ENCODE results near the gene KCNJ12.
"Not testable (repeated sequence)": the region's sequence is repeated elsewhere in the genome, so short reads cannot be mapped to it uniquely, and the experiment has no call there.

The KCNJ12 gene

DNA sequence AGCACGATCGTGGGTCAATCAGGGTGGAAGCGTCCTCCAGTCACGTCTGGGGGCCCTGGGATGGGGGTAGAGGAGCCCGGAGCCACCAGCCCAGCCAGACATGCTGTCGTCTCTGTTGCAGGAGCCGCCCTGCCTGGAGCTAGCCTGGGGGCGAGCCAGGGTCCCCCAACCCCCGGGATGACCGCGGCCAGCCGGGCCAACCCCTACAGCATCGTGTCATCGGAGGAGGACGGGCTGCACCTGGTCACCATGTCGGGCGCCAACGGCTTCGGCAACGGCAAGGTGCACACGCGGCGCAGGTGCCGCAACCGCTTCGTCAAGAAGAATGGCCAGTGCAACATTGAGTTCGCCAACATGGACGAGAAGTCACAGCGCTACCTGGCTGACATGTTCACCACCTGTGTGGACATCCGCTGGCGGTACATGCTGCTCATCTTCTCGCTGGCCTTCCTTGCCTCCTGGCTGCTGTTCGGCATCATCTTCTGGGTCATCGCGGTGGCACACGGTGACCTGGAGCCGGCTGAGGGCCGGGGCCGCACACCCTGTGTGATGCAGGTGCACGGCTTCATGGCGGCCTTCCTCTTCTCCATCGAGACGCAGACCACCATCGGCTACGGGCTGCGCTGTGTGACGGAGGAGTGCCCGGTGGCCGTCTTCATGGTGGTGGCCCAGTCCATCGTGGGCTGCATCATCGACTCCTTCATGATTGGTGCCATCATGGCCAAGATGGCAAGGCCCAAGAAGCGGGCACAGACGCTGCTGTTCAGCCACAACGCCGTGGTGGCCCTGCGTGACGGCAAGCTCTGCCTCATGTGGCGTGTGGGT is 39.2 kb downstream of the KCNJ12 start:
- not testable (repeated sequence) for H3K27me3 ChIP-seq (ENCODE audit: control insufficient read depth, insufficient read depth, low read length); DNase-seq (ENCODE audit: low read depth, low spot score); H3K4me1 ChIP-seq (ENCODE audit: control insufficient read depth, insufficient read depth, low read length); H3K36me3 ChIP-seq (ENCODE audit: control insufficient read depth, insufficient read depth, low read length); H3K9me3 ChIP-seq (ENCODE audit: control insufficient read depth, insufficient read depth, low read length); H3K27ac ChIP-seq (ENCODE audit: low read length); H3K4me3 ChIP-seq (ENCODE audit: low read length)
- no CpG with 5 or more reads among the region's 58 CpGs for WGBS (ENCODE audit: insufficient coverage, insufficient read length)

GRCh38 chr17:21416471-21416981 is 40.4 kb downstream of the KCNJ12 start:
- no CpG with 5 or more reads among the region's 30 CpGs for WGBS (ENCODE audit: insufficient coverage, insufficient read length)
- H3K4me1 ChIP-seq (ENCODE audit: control insufficient read depth, insufficient read depth, low read length); H3K27me3 ChIP-seq (ENCODE audit: control insufficient read depth, insufficient read depth, low read length); DNase-seq (ENCODE audit: low read depth, low spot score); H3K27ac ChIP-seq (ENCODE audit: low read length); H3K9me3 ChIP-seq (ENCODE audit: control insufficient read depth, insufficient read depth, low read length); H3K36me3 ChIP-seq (ENCODE audit: control insufficient read depth, insufficient read depth, low read length); H3K4me3 ChIP-seq (ENCODE audit: low read length): not testable (repeated sequence)

- H3K36me3 ChIP-seq (ENCODE audit: control insufficient read depth, insufficient read depth, low read length); H3K27ac ChIP-seq (ENCODE audit: low read length); DNase-seq (ENCODE audit: low read depth, low spot score); H3K9me3 ChIP-seq (ENCODE audit: control insufficient read depth, insufficient read depth, low read length); H3K27me3 ChIP-seq (ENCODE audit: control insufficient read depth, insufficient read depth, low read length); H3K4me3 ChIP-seq (ENCODE audit: low read length); H3K4me1 ChIP-seq (ENCODE audit: control insufficient read depth, insufficient read depth, low read length): not testable (repeated sequence)
- no CpG with 5 or more reads among the region's 10 CpGs for WGBS (ENCODE audit: insufficient coverage, insufficient read length)
These were observed 41.2 kb downstream of the KCNJ12 start for GRCh38 chr17:21417349-21417748.

GRCh38 chr17:21417921-21418320 is 41.8 kb downstream of the KCNJ12 start:
- Histone ChIP-seq H3K27me3 (ENCODE audit: control insufficient read depth, insufficient read depth, low read length) (no peaks in the 10 kb centered on the region), H3K36me3 (ENCODE audit: control insufficient read depth, insufficient read depth, low read length) (no peaks in the 10 kb centered on the region), H3K4me1 (ENCODE audit: control insufficient read depth, insufficient read depth, low read length) (no peaks in the 10 kb centered on the region; the same call in 1 of the 2 replicates), H3K27ac (ENCODE audit: low read length) (no peak overlapping the region), H3K9me3 (ENCODE audit: control insufficient read depth, insufficient read depth, low read length) (no peaks in the 10 kb centered on the region), H3K4me3 (ENCODE audit: low read length) (no peak overlapping the region)
- no CpG with 5 or more reads among the region's 9 CpGs for WGBS (ENCODE audit: insufficient coverage, insufficient read length)
- no peak for DNase-seq (ENCODE audit: low read depth, low spot score)

DNA sequence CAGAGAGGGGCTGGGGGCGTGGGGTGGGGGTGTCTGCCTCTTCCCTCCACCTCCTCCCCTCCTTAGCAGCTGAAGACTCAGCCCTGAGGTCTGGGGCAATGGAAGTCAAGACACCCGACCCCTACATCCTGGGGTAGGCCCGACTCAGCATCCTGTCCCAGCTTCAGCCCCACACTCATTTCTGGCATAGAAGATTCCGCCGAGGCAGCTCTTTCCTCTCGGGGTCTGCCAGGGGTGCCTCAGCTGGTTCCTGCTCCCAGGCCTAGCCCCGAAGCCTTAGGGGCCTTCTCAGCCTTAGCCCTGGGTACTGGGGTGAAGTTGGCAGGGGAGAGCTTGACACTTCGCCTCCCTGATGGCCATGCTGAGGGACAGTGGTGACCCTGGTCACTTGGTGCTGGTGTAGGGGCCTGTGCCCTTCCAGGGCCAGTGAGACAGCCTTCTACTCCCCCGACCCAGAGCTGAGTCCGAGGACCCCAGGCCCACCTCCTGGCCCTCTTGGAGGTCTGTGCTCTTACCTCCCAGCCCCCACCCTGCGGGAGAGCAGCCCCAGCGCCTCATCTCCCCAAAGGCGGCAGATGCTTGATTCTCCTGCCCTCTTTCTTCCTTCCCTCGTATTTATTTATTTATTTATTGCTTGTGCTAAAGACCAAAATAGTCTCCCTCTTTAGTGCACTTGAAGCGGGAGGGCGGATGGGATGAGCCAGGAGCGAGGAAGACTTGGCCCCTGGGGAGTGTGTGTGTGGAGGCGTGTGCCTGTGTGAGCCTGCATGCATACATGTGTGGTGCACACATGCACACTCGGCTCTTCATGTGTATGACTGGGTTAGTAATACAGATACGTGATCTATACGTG is 42.5 kb downstream of the KCNJ12 start:
- H3K36me3 ChIP-seq (ENCODE audit: control insufficient read depth, insufficient read depth, low read length), result no peaks in the 10 kb centered on the region
- H3K27ac ChIP-seq (ENCODE audit: low read length), result no peak overlapping the region
- H3K4me3 ChIP-seq (ENCODE audit: low read length), result no peak overlapping the region
- WGBS (ENCODE audit: insufficient coverage, insufficient read length), result no CpG with 5 or more reads among the region's 21 CpGs
- H3K9me3 ChIP-seq (ENCODE audit: control insufficient read depth, insufficient read depth, low read length), result no peaks in the 10 kb centered on the region
- H3K27me3 ChIP-seq (ENCODE audit: control insufficient read depth, insufficient read depth, low read length), result no peaks in the 10 kb centered on the region
- no peaks in the 10 kb centered on the region; the same call in 1 of the 2 replicates for H3K4me1 ChIP-seq (ENCODE audit: control insufficient read depth, insufficient read depth, low read length)
- DNase-seq (ENCODE audit: low read depth, low spot score), result no peak

- Histone ChIP-seq H3K4me1 (ENCODE audit: control insufficient read depth, insufficient read depth, low read length) (no peaks in the 10 kb centered on the region; the same call in 1 of the 2 replicates), H3K4me3 (ENCODE audit: low read length) (no peak overlapping the region), H3K9me3 (ENCODE audit: control insufficient read depth, insufficient read depth, low read length) (no peaks in the 10 kb centered on the region), H3K36me3 (ENCODE audit: control insufficient read depth, insufficient read depth, low read length) (no peaks in the 10 kb centered on the region), H3K27me3 (ENCODE audit: control insufficient read depth, insufficient read depth, low read length) (no peaks in the 10 kb centered on the region), H3K27ac (ENCODE audit: low read length) (no peak overlapping the region)
- no peak for DNase-seq (ENCODE audit: low read depth, low spot score)
- WGBS (ENCODE audit: insufficient coverage, insufficient read length), result no CpG with 5 or more reads among the region's 25 CpGs
These were observed 43.4 kb downstream of the KCNJ12 start for GRCh38 chr17:21419299-21420239.

- H3K36me3 ChIP-seq (ENCODE audit: control insufficient read depth, insufficient read depth, low read length); H3K9me3 ChIP-seq (ENCODE audit: control insufficient read depth, insufficient read depth, low read length); DNase-seq (ENCODE audit: low read depth, low spot score): not testable (repeated sequence)
These were observed 44.4 kb downstream of the KCNJ12 start for GRCh38 chr17:21420503-21421090.

DNA sequence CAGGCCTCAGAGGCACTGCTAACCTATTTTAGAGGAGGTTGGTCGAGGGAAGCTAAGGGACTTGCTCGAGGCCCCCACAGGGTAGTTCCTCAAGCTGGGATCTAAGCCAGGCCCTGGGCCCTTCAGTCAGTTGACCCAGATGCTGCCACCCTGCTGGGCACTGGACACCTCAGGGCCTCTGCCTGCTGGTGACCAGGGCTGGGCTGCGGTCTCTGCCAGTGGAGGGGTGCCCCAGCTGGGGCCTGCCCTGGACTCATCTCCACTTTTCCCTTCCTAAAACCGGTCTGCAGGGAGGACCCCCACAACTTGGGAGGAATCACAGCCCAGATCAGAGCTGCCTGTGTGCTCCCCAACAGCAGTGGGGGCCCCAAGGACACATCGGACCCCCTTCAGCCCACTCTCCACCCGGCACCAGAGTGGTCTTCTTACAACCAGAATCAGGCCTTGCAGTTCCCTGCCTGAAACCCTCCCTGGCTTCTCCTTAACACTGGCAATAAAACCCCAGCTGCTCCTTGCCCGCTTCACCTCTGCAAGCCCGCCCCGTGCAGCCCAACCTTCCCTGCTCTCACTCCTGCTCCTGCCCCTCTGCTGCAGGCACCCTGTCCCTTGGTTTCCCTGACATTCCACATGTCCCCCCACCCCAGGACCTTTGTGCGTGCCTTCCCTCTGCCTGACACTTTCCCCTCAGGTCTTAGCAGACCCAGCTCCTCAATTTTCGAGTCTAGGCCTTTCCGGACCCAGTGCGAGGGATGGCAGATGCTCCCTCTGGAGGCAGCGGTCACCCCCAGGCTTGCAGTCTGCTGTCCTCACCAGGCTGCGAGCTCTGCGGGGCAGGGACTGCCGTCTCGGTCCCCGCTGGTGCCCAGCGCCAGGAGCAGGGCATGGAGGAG is 45.5 kb downstream of the KCNJ12 start:
- H3K4me1 ChIP-seq (ENCODE audit: control insufficient read depth, insufficient read depth, low read length); H3K36me3 ChIP-seq (ENCODE audit: control insufficient read depth, insufficient read depth, low read length); H3K9me3 ChIP-seq (ENCODE audit: control insufficient read depth, insufficient read depth, low read length); H3K27me3 ChIP-seq (ENCODE audit: control insufficient read depth, insufficient read depth, low read length); H3K4me3 ChIP-seq (ENCODE audit: low read length); DNase-seq (ENCODE audit: low read depth, low spot score); H3K27ac ChIP-seq (ENCODE audit: low read length): not testable (repeated sequence)
- no CpG with 5 or more reads among the region's 20 CpGs for WGBS (ENCODE audit: insufficient coverage, insufficient read length)

More at GRCh38 chr17:21420503-21421090, 44.4 kb downstream of the KCNJ12 start:
- not testable (repeated sequence) for H3K4me3 ChIP-seq (ENCODE audit: low read length); H3K4me1 ChIP-seq (ENCODE audit: control insufficient read depth, insufficient read depth, low read length); H3K27ac ChIP-seq (ENCODE audit: low read length); H3K27me3 ChIP-seq (ENCODE audit: control insufficient read depth, insufficient read depth, low read length)
- WGBS (ENCODE audit: insufficient coverage, insufficient read length), result no CpG with 5 or more reads among the region's 11 CpGs
